ENCODE measurements around the gene TEC.

TEC gene

DNA sequence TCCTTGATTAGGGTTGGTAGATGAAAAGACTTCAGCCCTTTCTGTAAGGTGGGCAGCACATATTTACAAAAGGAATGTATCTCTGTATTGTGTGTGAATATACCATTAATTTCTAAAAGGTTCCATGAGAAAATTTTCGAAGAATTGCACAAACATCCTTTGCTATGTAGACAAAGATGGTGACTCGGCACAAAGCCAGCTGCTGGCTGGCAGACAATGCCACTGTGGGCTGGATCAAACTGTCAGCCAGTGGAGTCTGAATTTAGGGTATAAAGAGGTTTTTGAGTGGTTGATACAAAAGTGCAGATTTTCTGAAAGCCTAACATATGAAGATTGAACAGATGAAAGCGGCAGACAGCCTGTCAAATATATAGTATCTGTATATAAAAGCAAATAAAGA, 129.9 kb downstream of the TEC start:
- Histone ChIP-seq H3K79me2 (ENCODE audit: low read length) (peaks cover 62% of the 10 kb centered on the region), H3K36me3 (replicated peaks; ENCODE audit: insufficient read depth, low read length) (peaks cover 39% of the 10 kb centered on the region), H3K9ac (ENCODE audit: low read length) (no peak overlapping the region), H3K4me2 (ENCODE audit: low read depth, low read length) (peak overlapping the region; percentile 36; the same call in 1 of the 2 replicates), H3K27me3 (replicated peaks; ENCODE audit: insufficient read depth, low read length) (no peaks in the 10 kb centered on the region), H3K4me3 (ENCODE audit: low read length) (no peak overlapping the region), H3K4me1 (ENCODE audit: low read length) (peaks cover 26% of the 10 kb centered on the region), H2AFZ (ENCODE audit: low read length) (no peak overlapping the region), H3F3A (ENCODE audit: insufficient read depth, low read length) (peaks cover 34% of the 10 kb centered on the region), H4K20me1 (ENCODE audit: insufficient read depth, low read length) (peaks cover 4% of the 10 kb centered on the region), H3K27ac (ENCODE audit: low read length) (peak overlapping the region; percentile 67; the same call in 1 of the 2 replicates), H3K9me2 (replicated peaks; ENCODE audit: insufficient read depth, low read length) (no peaks in the 10 kb centered on the region), H3K9me3 (replicated peaks; ENCODE audit: insufficient read depth, low read length) (no peaks in the 10 kb centered on the region)
- TF ChIP-seq EZH2phosphoT487 (IDR thresholded peaks at IDR 0.05; ENCODE audit: low read length), result no peak
- TF ChIP-seq EZH2 (optimal IDR thresholded peaks at IDR 0.05; ENCODE audit: low read depth, low read length), result no peak
- TF ChIP-seq, protein P1, sequence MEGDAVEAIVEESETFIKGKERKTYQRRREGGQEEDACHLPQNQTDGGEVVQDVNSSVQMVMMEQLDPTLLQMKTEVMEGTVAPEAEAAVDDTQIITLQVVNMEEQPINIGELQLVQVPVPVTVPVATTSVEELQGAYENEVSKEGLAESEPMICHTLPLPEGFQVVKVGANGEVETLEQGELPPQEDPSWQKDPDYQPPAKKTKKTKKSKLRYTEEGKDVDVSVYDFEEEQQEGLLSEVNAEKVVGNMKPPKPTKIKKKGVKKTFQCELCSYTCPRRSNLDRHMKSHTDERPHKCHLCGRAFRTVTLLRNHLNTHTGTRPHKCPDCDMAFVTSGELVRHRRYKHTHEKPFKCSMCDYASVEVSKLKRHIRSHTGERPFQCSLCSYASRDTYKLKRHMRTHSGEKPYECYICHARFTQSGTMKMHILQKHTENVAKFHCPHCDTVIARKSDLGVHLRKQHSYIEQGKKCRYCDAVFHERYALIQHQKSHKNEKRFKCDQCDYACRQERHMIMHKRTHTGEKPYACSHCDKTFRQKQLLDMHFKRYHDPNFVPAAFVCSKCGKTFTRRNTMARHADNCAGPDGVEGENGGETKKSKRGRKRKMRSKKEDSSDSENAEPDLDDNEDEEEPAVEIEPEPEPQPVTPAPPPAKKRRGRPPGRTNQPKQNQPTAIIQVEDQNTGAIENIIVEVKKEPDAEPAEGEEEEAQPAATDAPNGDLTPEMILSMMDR (IDR thresholded peaks at IDR 0.05; ENCODE audit: low read length), result no peak
- peak; percentile 23 for DNase-seq

DNA sequence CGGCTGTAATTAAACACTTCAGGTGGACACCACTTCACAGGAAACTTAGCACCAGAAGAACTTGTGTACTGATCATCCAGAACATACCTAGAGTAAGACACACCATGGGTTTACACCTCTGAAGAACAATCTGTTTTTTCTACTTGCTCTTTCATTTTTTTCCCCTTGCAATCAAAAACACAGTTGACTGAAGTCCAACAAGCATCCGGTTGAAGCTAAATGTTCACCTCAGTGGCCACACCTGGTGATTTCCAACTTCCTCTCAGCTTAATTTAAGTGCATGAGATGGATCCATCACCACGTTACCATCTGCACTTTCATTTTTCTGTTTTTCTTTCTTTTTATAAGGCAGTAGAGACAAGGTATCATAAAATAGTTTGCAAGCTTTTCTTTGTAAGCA, 130.7 kb downstream of the TEC start:
- DNase-seq, result peak; percentile 82
- H2AFZ ChIP-seq (ENCODE audit: low read length), result no peak overlapping the region
- H3K36me3 ChIP-seq (replicated peaks; ENCODE audit: insufficient read depth, low read length), result peaks cover 37% of the 10 kb centered on the region
- H3K9me2 ChIP-seq (replicated peaks; ENCODE audit: insufficient read depth, low read length), result no peaks in the 10 kb centered on the region
- H3F3A ChIP-seq (ENCODE audit: insufficient read depth, low read length), result peaks cover 34% of the 10 kb centered on the region
- H3K9me3 ChIP-seq (replicated peaks; ENCODE audit: insufficient read depth, low read length), result no peaks in the 10 kb centered on the region
- no peak overlapping the region; the same call in 1 of the 2 replicates for H3K9ac ChIP-seq (ENCODE audit: low read length)
- H3K79me2 ChIP-seq (ENCODE audit: low read length), result peaks cover 55% of the 10 kb centered on the region
- no peak for TF ChIP-seq EZH2 (optimal IDR thresholded peaks at IDR 0.05; ENCODE audit: low read depth, low read length)
- TF ChIP-seq EZH2phosphoT487 (IDR thresholded peaks at IDR 0.05; ENCODE audit: low read length), result no peak
- TF ChIP-seq, protein P1 (IDR thresholded peaks at IDR 0.05; ENCODE audit: low read length), result no peak
- peaks cover 26% of the 10 kb centered on the region for H3K4me1 ChIP-seq (ENCODE audit: low read length)
- peak overlapping the region; percentile 36; the same call in 1 of the 2 replicates for H3K4me2 ChIP-seq (ENCODE audit: low read depth, low read length)
- H4K20me1 ChIP-seq (ENCODE audit: insufficient read depth, low read length), result peaks cover 4% of the 10 kb centered on the region
- H3K27ac ChIP-seq (ENCODE audit: low read length), result peak overlapping the region; percentile 67
- H3K4me3 ChIP-seq (ENCODE audit: low read length), result no peak overlapping the region
- H3K27me3 ChIP-seq (replicated peaks; ENCODE audit: insufficient read depth, low read length), result no peaks in the 10 kb centered on the region

DNA sequence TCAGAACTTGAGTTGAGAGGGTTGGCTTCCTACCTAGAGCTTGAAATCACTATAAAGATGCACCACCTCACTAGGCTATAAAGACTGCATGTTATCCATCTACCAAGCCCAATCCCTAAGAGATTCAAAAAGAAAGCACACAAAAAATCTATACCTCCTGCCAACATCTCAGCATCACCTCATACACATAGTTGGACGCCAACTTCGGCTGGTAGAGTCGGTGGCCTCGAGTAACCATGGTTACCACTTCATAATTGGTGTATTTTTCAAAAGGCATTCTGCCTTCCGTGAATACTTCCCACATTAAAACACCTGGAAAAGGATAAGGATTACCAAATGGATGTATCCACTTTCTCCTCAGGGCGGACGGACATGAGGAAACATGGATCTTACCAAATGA, 131.1 kb downstream of the TEC start:
- no peaks in the 10 kb centered on the region for H3K9me2 ChIP-seq (replicated peaks; ENCODE audit: insufficient read depth, low read length)
- H3F3A ChIP-seq (ENCODE audit: insufficient read depth, low read length), result peaks cover 34% of the 10 kb centered on the region
- H4K20me1 ChIP-seq (ENCODE audit: insufficient read depth, low read length), result peaks cover 4% of the 10 kb centered on the region
- no peaks in the 10 kb centered on the region for H3K27me3 ChIP-seq (replicated peaks; ENCODE audit: insufficient read depth, low read length)
- no peak for DNase-seq
- H3K4me2 ChIP-seq (ENCODE audit: low read depth, low read length), result peak overlapping the region; percentile 36; the same call in 1 of the 2 replicates
- no peak overlapping the region for H3K9ac ChIP-seq (ENCODE audit: low read length)
- H3K4me1 ChIP-seq (ENCODE audit: low read length), result peaks cover 26% of the 10 kb centered on the region
- H3K36me3 ChIP-seq (replicated peaks; ENCODE audit: insufficient read depth, low read length), result peaks cover 40% of the 10 kb centered on the region
- H3K27ac ChIP-seq (ENCODE audit: low read length), result peak overlapping the region; percentile 67; the same call in 1 of the 2 replicates
- TF ChIP-seq EZH2phosphoT487 (IDR thresholded peaks at IDR 0.05; ENCODE audit: low read length) (no peak), EZH2 (optimal IDR thresholded peaks at IDR 0.05; ENCODE audit: low read depth, low read length) (no peak)
- TF ChIP-seq, protein P1 (IDR thresholded peaks at IDR 0.05; ENCODE audit: low read length), result no peak
- H2AFZ ChIP-seq (ENCODE audit: low read length), result no peak overlapping the region
- H3K79me2 ChIP-seq (ENCODE audit: low read length), result peaks cover 51% of the 10 kb centered on the region
- no peak overlapping the region for H3K4me3 ChIP-seq (ENCODE audit: low read length)
- no peaks in the 10 kb centered on the region for H3K9me3 ChIP-seq (replicated peaks; ENCODE audit: insufficient read depth, low read length)

Data from MM.1S (cell line).